ENCODE measurements around the gene SLC35B2.

DNA sequence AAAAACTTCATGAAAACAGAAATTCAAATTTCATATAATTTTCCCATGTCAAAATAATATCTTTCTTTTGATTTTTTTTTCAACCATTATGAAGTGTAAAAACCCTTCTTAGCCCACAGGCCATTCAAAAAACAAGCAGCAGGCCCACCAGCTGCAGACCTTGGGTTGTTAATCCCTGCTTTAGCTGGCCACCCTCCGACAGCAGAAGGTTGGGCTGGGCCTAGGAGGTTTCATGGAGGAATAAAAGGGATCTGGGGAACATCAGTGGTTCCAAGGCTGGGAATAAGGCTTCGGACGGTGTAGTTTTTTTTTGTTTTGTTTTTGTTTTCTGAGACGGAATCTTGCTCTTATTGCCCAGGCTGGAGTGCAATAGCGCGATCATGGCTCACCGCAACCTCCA, 14.0 kb downstream of the SLC35B2 start:
- no peak for TF ChIP-seq MTA1 (IDR thresholded peaks at IDR 0.05; ENCODE audit: borderline replicate concordance)
- TF ChIP-seq ZBTB43 (CRISPR knock-in tag; IDR thresholded peaks at IDR 0.05): no peak
- TF ChIP-seq, protein P1, sequence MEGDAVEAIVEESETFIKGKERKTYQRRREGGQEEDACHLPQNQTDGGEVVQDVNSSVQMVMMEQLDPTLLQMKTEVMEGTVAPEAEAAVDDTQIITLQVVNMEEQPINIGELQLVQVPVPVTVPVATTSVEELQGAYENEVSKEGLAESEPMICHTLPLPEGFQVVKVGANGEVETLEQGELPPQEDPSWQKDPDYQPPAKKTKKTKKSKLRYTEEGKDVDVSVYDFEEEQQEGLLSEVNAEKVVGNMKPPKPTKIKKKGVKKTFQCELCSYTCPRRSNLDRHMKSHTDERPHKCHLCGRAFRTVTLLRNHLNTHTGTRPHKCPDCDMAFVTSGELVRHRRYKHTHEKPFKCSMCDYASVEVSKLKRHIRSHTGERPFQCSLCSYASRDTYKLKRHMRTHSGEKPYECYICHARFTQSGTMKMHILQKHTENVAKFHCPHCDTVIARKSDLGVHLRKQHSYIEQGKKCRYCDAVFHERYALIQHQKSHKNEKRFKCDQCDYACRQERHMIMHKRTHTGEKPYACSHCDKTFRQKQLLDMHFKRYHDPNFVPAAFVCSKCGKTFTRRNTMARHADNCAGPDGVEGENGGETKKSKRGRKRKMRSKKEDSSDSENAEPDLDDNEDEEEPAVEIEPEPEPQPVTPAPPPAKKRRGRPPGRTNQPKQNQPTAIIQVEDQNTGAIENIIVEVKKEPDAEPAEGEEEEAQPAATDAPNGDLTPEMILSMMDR (IDR thresholded peaks at IDR 0.05 in 2 of 3, conservative IDR thresholded peaks at IDR 0.05 in 1 of 3; ENCODE audit: insufficient read depth in 2 of 3, low read depth in 1 of 3, low read length in 3 of 3): no peak
- TF ChIP-seq, protein P2, sequence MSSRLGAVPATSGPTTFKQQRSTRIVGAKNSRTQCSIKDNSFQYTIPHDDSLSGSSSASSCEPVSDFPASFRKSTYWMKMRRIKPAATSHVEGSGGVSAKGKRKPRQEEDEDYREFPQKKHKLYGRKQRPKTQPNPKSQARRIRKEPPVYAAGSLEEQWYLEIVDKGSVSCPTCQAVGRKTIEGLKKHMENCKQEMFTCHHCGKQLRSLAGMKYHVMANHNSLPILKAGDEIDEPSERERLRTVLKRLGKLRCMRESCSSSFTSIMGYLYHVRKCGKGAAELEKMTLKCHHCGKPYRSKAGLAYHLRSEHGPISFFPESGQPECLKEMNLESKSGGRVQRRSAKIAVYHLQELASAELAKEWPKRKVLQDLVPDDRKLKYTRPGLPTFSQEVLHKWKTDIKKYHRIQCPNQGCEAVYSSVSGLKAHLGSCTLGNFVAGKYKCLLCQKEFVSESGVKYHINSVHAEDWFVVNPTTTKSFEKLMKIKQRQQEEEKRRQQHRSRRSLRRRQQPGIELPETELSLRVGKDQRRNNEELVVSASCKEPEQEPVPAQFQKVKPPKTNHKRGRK (tag; IDR thresholded peaks at IDR 0.05): no peak
- no peak for TF ChIP-seq HNRNPL (IDR thresholded peaks at IDR 0.05; ENCODE audit: low read depth, low read length)
- no peak for TF ChIP-seq TAF7 (tag; IDR thresholded peaks at IDR 0.05)
- no peak for TF ChIP-seq ETS1 (conservative IDR thresholded peaks at IDR 0.05; ENCODE audit: control insufficient read depth, low read depth, low read length)
- no peak for TF ChIP-seq ZNF707 (CRISPR knock-in tag; conservative IDR thresholded peaks at IDR 0.05)

Data from K562 (cell line).